Measurements from ENCODE around the gene POLR1E.

POLR1E gene, protein sequence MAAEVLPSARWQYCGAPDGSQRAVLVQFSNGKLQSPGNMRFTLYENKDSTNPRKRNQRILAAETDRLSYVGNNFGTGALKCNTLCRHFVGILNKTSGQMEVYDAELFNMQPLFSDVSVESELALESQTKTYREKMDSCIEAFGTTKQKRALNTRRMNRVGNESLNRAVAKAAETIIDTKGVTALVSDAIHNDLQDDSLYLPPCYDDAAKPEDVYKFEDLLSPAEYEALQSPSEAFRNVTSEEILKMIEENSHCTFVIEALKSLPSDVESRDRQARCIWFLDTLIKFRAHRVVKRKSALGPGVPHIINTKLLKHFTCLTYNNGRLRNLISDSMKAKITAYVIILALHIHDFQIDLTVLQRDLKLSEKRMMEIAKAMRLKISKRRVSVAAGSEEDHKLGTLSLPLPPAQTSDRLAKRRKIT

DNA sequence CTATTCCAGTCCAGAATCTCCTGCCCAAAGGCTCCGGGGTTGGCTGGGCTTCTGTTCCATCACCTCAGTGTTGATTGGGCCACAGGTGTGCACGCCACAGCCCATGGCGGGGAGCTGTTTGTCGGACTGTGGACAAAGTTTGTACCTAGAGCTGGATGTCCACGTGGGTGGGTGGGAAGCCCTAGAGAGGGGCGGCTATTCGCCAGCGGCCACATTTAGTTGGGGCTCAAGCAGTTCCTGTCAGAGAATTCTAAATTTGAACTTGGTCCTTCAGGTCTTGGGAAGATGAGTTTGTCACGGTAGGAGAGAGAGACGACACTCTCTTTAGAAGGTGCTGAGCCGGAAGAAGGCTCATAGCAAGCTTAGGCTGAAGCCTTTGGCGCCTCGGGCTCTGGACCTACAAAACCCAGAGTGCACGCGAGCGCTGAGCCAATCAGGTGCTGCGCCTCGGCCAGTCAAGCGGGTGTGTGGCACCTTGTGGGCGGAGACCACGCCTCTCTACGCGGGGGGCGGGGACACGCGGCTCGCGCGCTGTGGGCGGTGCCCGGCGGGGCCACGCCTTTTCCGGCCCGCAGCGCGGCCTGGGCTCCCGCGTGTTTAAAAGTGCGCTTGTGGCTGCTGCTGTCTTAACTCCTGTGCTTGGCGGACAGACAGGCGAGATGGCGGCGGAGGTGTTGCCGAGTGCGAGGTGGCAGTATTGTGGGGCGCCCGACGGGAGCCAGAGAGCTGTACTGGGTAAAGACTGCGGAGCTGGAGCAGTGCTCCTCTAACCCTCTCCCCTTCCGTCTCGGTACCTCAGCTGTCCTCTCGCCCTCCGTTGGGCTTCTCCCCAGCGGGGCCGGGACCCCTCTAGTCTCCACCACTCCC is at the start of gene POLR1E:
Gene POLR1E, plus strand, starts transcription at position 560 of the 867 bp plus-strand sequence. Its CDS starts 100 bp downstream, at position 660.
- FAIRE-seq = no peak
- peak; percentile 96 for DNase-seq (ENCODE audit: insufficient read length, low spot score)
- TF ChIP-seq, protein P1, sequence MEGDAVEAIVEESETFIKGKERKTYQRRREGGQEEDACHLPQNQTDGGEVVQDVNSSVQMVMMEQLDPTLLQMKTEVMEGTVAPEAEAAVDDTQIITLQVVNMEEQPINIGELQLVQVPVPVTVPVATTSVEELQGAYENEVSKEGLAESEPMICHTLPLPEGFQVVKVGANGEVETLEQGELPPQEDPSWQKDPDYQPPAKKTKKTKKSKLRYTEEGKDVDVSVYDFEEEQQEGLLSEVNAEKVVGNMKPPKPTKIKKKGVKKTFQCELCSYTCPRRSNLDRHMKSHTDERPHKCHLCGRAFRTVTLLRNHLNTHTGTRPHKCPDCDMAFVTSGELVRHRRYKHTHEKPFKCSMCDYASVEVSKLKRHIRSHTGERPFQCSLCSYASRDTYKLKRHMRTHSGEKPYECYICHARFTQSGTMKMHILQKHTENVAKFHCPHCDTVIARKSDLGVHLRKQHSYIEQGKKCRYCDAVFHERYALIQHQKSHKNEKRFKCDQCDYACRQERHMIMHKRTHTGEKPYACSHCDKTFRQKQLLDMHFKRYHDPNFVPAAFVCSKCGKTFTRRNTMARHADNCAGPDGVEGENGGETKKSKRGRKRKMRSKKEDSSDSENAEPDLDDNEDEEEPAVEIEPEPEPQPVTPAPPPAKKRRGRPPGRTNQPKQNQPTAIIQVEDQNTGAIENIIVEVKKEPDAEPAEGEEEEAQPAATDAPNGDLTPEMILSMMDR (IDR thresholded peaks at IDR 0.05; ENCODE audit: insufficient read depth, missing control alignments) = no peak

DNA sequence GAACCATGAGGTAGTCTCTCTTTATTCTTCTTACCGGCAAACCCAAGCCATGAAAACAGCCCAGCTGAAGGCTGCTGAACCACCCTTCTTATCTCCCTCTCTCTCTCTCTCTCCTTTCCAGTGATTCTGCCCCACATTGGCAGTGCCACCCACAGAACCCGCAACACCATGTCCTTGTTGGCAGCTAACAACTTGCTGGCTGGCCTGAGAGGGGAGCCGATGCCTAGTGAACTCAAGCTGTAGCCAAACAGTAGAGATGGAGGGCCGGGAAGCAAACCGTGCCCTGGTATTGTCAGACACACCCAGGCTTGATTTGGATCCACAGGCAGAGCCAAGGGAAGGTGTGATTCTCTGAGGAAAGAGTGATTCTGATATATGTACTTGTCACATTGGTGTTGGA is 49.2 kb upstream of the POLR1E start:
- TF ChIP-seq, protein P1 (IDR thresholded peaks at IDR 0.05; ENCODE audit: insufficient read depth, missing control alignments) = no peak
- FAIRE-seq (no peak), DNase-seq (ENCODE audit: insufficient read length, low spot score) (no peak)

DNA sequence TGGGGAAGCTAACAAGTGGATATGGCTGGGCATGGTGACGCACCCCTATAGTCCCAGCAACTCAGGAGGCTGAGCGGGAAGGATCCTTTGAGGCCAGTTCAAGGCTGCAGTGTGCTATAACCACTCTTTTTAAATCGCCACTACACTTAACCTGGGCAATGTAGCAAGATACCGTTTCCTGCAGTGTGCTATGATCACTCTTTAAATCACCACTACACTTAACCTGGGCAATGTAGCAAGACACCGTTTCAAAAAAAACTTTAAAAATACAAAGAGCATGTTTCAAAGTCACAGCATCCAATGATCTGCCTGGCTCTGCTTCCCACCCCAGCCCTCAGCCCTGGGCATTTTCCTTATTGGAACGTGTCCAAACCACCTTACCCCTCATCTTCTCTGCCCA is 48.7 kb upstream of the POLR1E start:
- TF ChIP-seq, protein P1 (IDR thresholded peaks at IDR 0.05; ENCODE audit: insufficient read depth, missing control alignments) = no peak
- no peak for DNase-seq (ENCODE audit: insufficient read length, low spot score)
- no peak for FAIRE-seq

DNA sequence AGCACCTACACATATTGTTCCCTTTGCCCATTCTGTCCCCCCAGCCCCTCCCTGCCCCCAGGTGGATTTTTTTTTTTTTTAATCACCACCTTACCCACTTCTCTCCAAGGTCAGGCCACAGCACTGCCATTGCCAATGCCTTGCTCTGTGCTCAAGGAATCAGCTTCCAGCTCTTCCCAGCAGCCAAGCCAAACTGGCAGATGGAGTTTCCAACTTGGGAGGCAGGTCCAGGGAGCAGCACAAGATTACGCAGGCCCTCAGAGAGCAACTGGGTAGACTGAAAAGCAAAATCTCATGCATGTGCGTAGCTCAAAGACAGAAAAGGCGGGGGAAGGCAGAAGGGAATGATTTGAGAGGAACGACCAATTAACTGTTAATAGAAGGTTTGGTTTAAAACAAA is 48.1 kb upstream of the POLR1E start:
- TF ChIP-seq, protein P1 (IDR thresholded peaks at IDR 0.05; ENCODE audit: insufficient read depth, missing control alignments) = no peak
- FAIRE-seq (no peak), DNase-seq (ENCODE audit: insufficient read length, low spot score) (no peak)

DNA sequence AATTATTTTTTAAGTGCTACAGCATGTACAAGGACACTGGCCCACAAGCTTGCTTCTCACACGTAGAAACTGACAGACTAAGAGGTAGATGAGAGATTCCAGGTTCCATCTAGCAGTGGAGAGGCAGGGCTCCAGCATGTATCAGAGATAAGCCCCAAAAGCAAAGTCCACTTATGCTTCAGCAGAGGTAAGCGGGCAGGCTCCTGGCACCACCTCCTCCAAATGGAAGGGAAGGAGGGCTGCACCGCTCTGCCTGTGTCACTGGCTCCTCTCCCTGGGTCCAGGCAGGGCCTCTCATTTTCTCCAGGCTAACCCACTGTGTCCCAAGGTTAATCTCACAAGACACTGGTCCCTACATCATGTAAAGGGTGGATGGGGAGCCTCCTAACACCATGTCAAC is 47.4 kb upstream of the POLR1E start:
- TF ChIP-seq, protein P1 (IDR thresholded peaks at IDR 0.05; ENCODE audit: insufficient read depth, missing control alignments) = no peak
- DNase-seq (ENCODE audit: insufficient read length, low spot score) (no peak), FAIRE-seq (no peak)

DNA sequence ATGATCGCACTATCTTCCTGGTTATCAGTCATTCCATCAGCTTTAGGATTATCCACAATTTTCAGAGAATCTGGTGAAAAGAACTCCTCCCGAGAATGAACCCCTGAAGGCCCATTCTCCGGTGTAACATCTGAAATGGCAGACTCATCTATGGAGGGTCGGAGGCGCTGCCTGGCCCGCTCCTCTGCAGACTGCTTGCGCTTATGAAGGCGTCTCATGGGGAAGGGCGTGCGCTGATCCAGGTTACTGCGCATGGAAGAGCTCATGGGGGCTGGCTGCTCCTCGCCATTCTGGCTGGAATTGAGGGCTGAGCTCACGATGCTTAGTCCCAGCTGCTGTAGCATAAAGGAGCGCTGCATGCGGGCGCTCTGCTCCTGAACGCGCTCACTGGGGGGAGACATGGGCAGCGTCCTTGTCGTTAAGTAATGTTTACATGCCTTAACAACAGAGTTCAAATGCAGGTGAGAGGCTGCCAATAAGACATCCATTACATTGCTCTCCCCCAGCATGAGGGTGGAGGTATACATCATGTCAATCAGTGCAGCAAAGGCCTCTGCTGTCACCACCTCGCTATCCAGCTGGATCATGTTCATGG is 43.9 kb upstream of the POLR1E start:
- no peak for FAIRE-seq
- no peak for DNase-seq (ENCODE audit: insufficient read length, low spot score)
- TF ChIP-seq, protein P1 (IDR thresholded peaks at IDR 0.05; ENCODE audit: insufficient read depth, missing control alignments) = no peak

Data from D721Med (cell line).